ENCODE data around the gene SPATA6L. TPM values are rescaled to one million over a fixed set of nuclear protein-coding genes. Genes with fewer than 3 reads are reported as not detected.

Gene SPATA6L
- total RNA-seq, 1 experiment from 2014 or later = 2.4 TPM

GRCh38 chr9:4689687-4690104, 23.4 kb upstream of the SPATA6L start:
- no TSS peak for BruUV-seq (replicated peaks)
- Mint-ChIP-seq H3K27me3 (ENCODE audit: insufficient read depth, unreplicated experiment) (no peaks in the 10 kb centered on the region), H3K36me3 (ENCODE audit: insufficient read depth, unreplicated experiment) (no peaks in the 10 kb centered on the region), H3K27ac (ENCODE audit: unreplicated experiment) (no peak overlapping the region), H3K9me3 (ENCODE audit: unreplicated experiment) (no peaks in the 10 kb centered on the region), H3K4me1 (ENCODE audit: low read depth, unreplicated experiment) (no peaks in the 10 kb centered on the region), H3K4me3 (ENCODE audit: unreplicated experiment) (no peak overlapping the region)
- Histone ChIP-seq H3K27me3 (replicated peaks; ENCODE audit: control insufficient read depth, insufficient read depth, low read length) (no peaks in the 10 kb centered on the region), H3K9me3 (no peaks in the 10 kb centered on the region), H3K36me3 (ENCODE audit: control insufficient read depth, insufficient read depth, low read length) (0 out of 2 replicates have a peak, but pooled peaks cover 1% of the 10 kb centered on the region), H3K4me1 (no peaks in the 10 kb centered on the region), H3K4me3 (ENCODE audit: low read depth, low read length) (no peak overlapping the region)
- ChIA-PET CTCF (no interaction called here), POLR2A (no interaction called here)
- no peak for DNase-seq
- intact Hi-C loops (cut with micrococcal nuclease; ENCODE audit: unreplicated experiment) = no loop called here
- TF ChIP-seq CTCF (IDR thresholded peaks at IDR 0.05; ENCODE audit: insufficient read depth in 1 of 2, low read depth in 1 of 2, low read length in 1 of 2, severe bottlenecking in 1 of 2, unreplicated experiment in 1 of 2) = no peak

- no peak overlapping the region for H3K4me3 Mint-ChIP-seq (ENCODE audit: unreplicated experiment)
- no peak for DNase-seq
- ChIA-PET POLR2A (no interaction called here), CTCF (no interaction called here)
- Histone ChIP-seq H3K36me3 (ENCODE audit: control insufficient read depth, insufficient read depth, low read length) (0 out of 2 replicates have a peak, but pooled peaks cover 1% of the 10 kb centered on the region), H3K4me1 (no peaks in the 10 kb centered on the region), H3K4me3 (ENCODE audit: low read depth, low read length) (no peak overlapping the region), H3K9me3 (no peaks in the 10 kb centered on the region), H3K27me3 (replicated peaks; ENCODE audit: control insufficient read depth, insufficient read depth, low read length) (no peaks in the 10 kb centered on the region)
- H3K4me1 Mint-ChIP-seq (ENCODE audit: low read depth, unreplicated experiment) = no peaks in the 10 kb centered on the region
- no peaks in the 10 kb centered on the region for H3K27me3 Mint-ChIP-seq (ENCODE audit: insufficient read depth, unreplicated experiment)
- H3K27ac Mint-ChIP-seq (ENCODE audit: unreplicated experiment) = no peak overlapping the region
- no peaks in the 10 kb centered on the region for H3K9me3 Mint-ChIP-seq (ENCODE audit: unreplicated experiment)
- no peaks in the 10 kb centered on the region for H3K36me3 Mint-ChIP-seq (ENCODE audit: insufficient read depth, unreplicated experiment)
- no TSS peak for BruUV-seq (replicated peaks)
- intact Hi-C loops (cut with micrococcal nuclease; ENCODE audit: unreplicated experiment) = no loop called here
- TF ChIP-seq CTCF (IDR thresholded peaks at IDR 0.05; ENCODE audit: insufficient read depth in 1 of 2, low read depth in 1 of 2, low read length in 1 of 2, severe bottlenecking in 1 of 2, unreplicated experiment in 1 of 2) = no peak
These were observed 22.7 kb upstream of the SPATA6L start for GRCh38 chr9:4689021-4689420.

- 0 out of 2 replicates have a peak, but pooled peaks cover 1% of the 10 kb centered on the region for H3K36me3 ChIP-seq (ENCODE audit: control insufficient read depth, insufficient read depth, low read length)
- Mint-ChIP-seq H3K9me3 (ENCODE audit: unreplicated experiment) (no peaks in the 10 kb centered on the region), H3K27me3 (ENCODE audit: insufficient read depth, unreplicated experiment) (no peaks in the 10 kb centered on the region), H3K36me3 (ENCODE audit: insufficient read depth, unreplicated experiment) (no peaks in the 10 kb centered on the region), H3K4me1 (ENCODE audit: low read depth, unreplicated experiment) (no peaks in the 10 kb centered on the region), H3K27ac (ENCODE audit: unreplicated experiment) (no peak overlapping the region), H3K4me3 (ENCODE audit: unreplicated experiment) (no peak overlapping the region)
- no peaks in the 10 kb centered on the region for H3K4me1 ChIP-seq
- no peaks in the 10 kb centered on the region for H3K27me3 ChIP-seq (replicated peaks; ENCODE audit: control insufficient read depth, insufficient read depth, low read length)
- ChIA-PET POLR2A (no interaction called here), CTCF (no interaction called here)
- DNase-seq = no peak
- H3K9me3 ChIP-seq = no peaks in the 10 kb centered on the region
- no peak for TF ChIP-seq CTCF (IDR thresholded peaks at IDR 0.05; ENCODE audit: insufficient read depth in 1 of 2, low read depth in 1 of 2, low read length in 1 of 2, severe bottlenecking in 1 of 2, unreplicated experiment in 1 of 2)
- H3K4me3 ChIP-seq (ENCODE audit: low read depth, low read length) = no peak overlapping the region
- BruUV-seq (replicated peaks) = no TSS peak
- intact Hi-C loops (cut with micrococcal nuclease; ENCODE audit: unreplicated experiment) = no loop called here
These were observed 20.3 kb upstream of the SPATA6L start for GRCh38 chr9:4686584-4686983.

Data from Caco-2 (cell line).